HepG2 (cell line): ENCODE data around the gene TRIO. TPM values are rescaled to one million over a fixed set of nuclear protein-coding genes. Genes with fewer than 3 reads are reported as not detected.

Experiments used
- CAMTA2 ChIP-seq: sonication (generic); formaldehyde crosslinking; IDR thresholded peaks from 2 replicates; pipeline ENCODE4 v1.4.0; 2020; ENCODE audit warnings: mild to moderate bottlenecking, missing genetic modification reagents, borderline replicate concordance
- HNRNPUL1 ChIP-seq: fragments of 200-400 bp; formaldehyde crosslinking; IDR thresholded peaks from 2 replicates; pipeline ENCODE4 v1.6.1; 2017; ENCODE audit warnings: low read depth, mild to moderate bottlenecking, low read length, moderate library complexity
- MAFK ChIP-seq, 2 experiments: IDR thresholded peaks in 1 of 2; conservative IDR thresholded peaks in 1 of 2; 2 replicates each; pipeline ENCODE4 v1.6.1; 2011; ENCODE audit warnings: improper control_type of control experiment in 2 of 2, low read length in 2 of 2
- REL ChIP-seq: sonication (generic); formaldehyde crosslinking; conservative IDR thresholded peaks from 2 replicates; pipeline ENCODE4 v1.8.0; 2022; ENCODE audit warnings: mild to moderate bottlenecking, missing genetic modification reagents, moderate library complexity
- RORA ChIP-seq: sonication (generic); formaldehyde crosslinking; IDR thresholded peaks from 2 replicates; pipeline ENCODE4 v1.5.0; 2020; ENCODE audit warnings: mild to moderate bottlenecking, missing genetic modification reagents, moderate library complexity
- STAT5B ChIP-seq: sonication (generic); formaldehyde crosslinking; IDR thresholded peaks from 2 replicates; pipeline ENCODE4 v1.4.0; 2020; ENCODE audit warnings: missing genetic modification reagents
- TOPORS ChIP-seq: sonication (generic); formaldehyde crosslinking; IDR thresholded peaks from 2 replicates; pipeline ENCODE4 v1.8.0; 2023; ENCODE audit warnings: mild to moderate bottlenecking, missing genetic modification reagents
- ZFY ChIP-seq: sonication (generic); formaldehyde crosslinking; IDR thresholded peaks from 2 replicates; pipeline ENCODE4 v1.4.0; 2020; ENCODE audit warnings: missing genetic modification reagents
- ZNF34 ChIP-seq: sonication (generic); formaldehyde crosslinking; IDR thresholded peaks from 2 replicates; pipeline ENCODE4 v1.4.0; 2020; ENCODE audit warnings: mild to moderate bottlenecking, missing genetic modification reagents, borderline replicate concordance
- ZNF598 ChIP-seq: sonication (generic); formaldehyde crosslinking; IDR thresholded peaks from 2 replicates; pipeline ENCODE4 v1.5.1; 2020; ENCODE audit warnings: mild to moderate bottlenecking, missing genetic modification reagents, borderline replicate concordance
- polyA plus RNA-seq, 8 experiments: library from polyadenylated mRNA; depleted of rRNA in 3 of 8; stranded (reverse) in 7 of 8; unstranded in 1 of 8; fragments of >200 nt; fragmentation: Illumina TruSeq in 4 of 8; extraction: Trizol in 4 of 8; gene quantifications; 2 replicates each; pipeline versions ENCODE4 v1.2.1 to v1.2.3, GENCODE V29; 2011 to 2016; ENCODE audit warnings: low read depth in 4 of 8, missing spikeins in 1 of 8, mixed read lengths in 1 of 8; ENCODE audit not compliant: insufficient read depth in 1 of 8
- total RNA-seq, 5 experiments: library from RNA; depleted of rRNA; stranded (reverse); fragments of >200 nt; fragmentation: Illumina TruSeq; extraction: Trizol; gene quantifications; 2 replicates each; pipeline ENCODE4 v1.2.3, GENCODE V29; 2016; ENCODE audit warnings: low read depth in 1 of 5
- TF ChIP-seq, protein P1 (sequence below), 2 experiments: IDR thresholded peaks; 2 replicates each; pipeline ENCODE4 v1.6.1; 2011 to 2012; ENCODE audit warnings: low read length in 2 of 2, borderline replicate concordance in 1 of 2, low read depth in 1 of 2, mild to moderate bottlenecking in 1 of 2, moderate library complexity in 1 of 2

The TRIO gene
- total and polyA plus RNA-seq, 2 of the 13 experiments (the other 11 are each of a cell fraction or from before 2014, with no cell fraction given): 45.2 to 45.9 TPM

GRCh38 chr5:14148890-14149671, 5.9 kb downstream of the TRIO start (continued):
- TF ChIP-seq, protein P1, sequence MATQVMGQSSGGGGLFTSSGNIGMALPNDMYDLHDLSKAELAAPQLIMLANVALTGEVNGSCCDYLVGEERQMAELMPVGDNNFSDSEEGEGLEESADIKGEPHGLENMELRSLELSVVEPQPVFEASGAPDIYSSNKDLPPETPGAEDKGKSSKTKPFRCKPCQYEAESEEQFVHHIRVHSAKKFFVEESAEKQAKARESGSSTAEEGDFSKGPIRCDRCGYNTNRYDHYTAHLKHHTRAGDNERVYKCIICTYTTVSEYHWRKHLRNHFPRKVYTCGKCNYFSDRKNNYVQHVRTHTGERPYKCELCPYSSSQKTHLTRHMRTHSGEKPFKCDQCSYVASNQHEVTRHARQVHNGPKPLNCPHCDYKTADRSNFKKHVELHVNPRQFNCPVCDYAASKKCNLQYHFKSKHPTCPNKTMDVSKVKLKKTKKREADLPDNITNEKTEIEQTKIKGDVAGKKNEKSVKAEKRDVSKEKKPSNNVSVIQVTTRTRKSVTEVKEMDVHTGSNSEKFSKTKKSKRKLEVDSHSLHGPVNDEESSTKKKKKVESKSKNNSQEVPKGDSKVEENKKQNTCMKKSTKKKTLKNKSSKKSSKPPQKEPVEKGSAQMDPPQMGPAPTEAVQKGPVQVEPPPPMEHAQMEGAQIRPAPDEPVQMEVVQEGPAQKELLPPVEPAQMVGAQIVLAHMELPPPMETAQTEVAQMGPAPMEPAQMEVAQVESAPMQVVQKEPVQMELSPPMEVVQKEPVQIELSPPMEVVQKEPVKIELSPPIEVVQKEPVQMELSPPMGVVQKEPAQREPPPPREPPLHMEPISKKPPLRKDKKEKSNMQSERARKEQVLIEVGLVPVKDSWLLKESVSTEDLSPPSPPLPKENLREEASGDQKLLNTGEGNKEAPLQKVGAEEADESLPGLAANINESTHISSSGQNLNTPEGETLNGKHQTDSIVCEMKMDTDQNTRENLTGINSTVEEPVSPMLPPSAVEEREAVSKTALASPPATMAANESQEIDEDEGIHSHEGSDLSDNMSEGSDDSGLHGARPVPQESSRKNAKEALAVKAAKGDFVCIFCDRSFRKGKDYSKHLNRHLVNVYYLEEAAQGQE (IDR thresholded peaks at IDR 0.05; ENCODE audit: borderline replicate concordance in 1 of 2, low read depth in 1 of 2, low read length in 2 of 2): peak in 1 of 2 experiments; percentile 89; a peak in 3 of 4 replicates
- TF ChIP-seq REL (CRISPR knock-in tag) (no peak), CAMTA2 (CRISPR knock-in tag) (no peak), HNRNPUL1 (no peak), MAFK (conservative IDR thresholded peaks at IDR 0.05 in 1 of 2, IDR thresholded peaks at IDR 0.05 in 1 of 2; ENCODE audit: low read length in 2 of 2) (peak; percentile 27 to 34; a peak in 2 of 4 replicates), STAT5B (CRISPR knock-in tag) (no peak), ZFY (CRISPR knock-in tag) (no peak), ZNF598 (CRISPR knock-in tag) (no peak), RORA (no peak), ZNF34 (CRISPR knock-in tag) (no peak), TOPORS (CRISPR knock-in tag) (0 out of 2 replicates have a peak, but pooled peaks have one; percentile 32)
- TF ChIP-seq, all 625 proteins: peak for 109
